Right atrium auricular region (tissue), 2 donors: ENCODE measurements around the gene AACS. TPM values are rescaled to one million over a fixed set of nuclear protein-coding genes. Genes with fewer than 3 reads are reported as not detected.

ENCODE experiments used
- DNase-seq: peaks from one replicate; pipeline ENCODE4 v3.0.0-alpha.2; 2019; ENCODE audit warnings: low spot score
- H3K27ac ChIP-seq, 2 donors: fragments of 200-600 bp; sonication (generic); 1 replicate in 1 of 2; 2 replicates in 1 of 2; pipeline ENCODE4 v1.5.1; 2016 to 2019
- H3K27me3 ChIP-seq, 2 donors: fragments of 200-600 bp; sonication (generic); one replicate each; pipeline versions ENCODE4 v1.5.1 to v1.6.0; 2017 to 2019
- H3K36me3 ChIP-seq: fragments of 200-600 bp; sonication (generic); one replicate; pipeline ENCODE4 v1.5.1; 2016
- H3K4me1 ChIP-seq, 2 donors: fragments of 200-600 bp; sonication (generic); one replicate each; pipeline versions ENCODE4 v1.5.1 to v1.6.0; 2017 to 2019
- H3K4me3 ChIP-seq, 2 donors: fragments of 200-600 bp; sonication (generic); 1 replicate in 1 of 2; 2 replicates in 1 of 2; pipeline ENCODE4 v1.5.1; 2017 to 2019; ENCODE audit warnings: mild to moderate bottlenecking in 1 of 2, moderate library complexity in 1 of 2
- H3K9me3 ChIP-seq, 2 donors: fragments of 200-600 bp; sonication (generic); one replicate each; pipeline ENCODE4 v1.5.1; 2019
- total RNA-seq, 2 donors: library from RNA; depleted of rRNA; stranded (reverse); fragments of >200 nt; gene quantifications; one replicate each; pipeline ENCODE4 v1.1.0, GENCODE V29; 2016
- TF ChIP-seq, protein P1 (sequence below), 2 donors: fragments of 200-600 bp; sonication (generic); IDR thresholded peaks; one replicate each; pipeline ENCODE4 v1.5.1; 2019; ENCODE audit warnings: antibody characterized with exemption in 2 of 2

The AACS gene
- total RNA-seq, 2 donors from 2014 or later = 7.4 to 11.7 TPM

DNA sequence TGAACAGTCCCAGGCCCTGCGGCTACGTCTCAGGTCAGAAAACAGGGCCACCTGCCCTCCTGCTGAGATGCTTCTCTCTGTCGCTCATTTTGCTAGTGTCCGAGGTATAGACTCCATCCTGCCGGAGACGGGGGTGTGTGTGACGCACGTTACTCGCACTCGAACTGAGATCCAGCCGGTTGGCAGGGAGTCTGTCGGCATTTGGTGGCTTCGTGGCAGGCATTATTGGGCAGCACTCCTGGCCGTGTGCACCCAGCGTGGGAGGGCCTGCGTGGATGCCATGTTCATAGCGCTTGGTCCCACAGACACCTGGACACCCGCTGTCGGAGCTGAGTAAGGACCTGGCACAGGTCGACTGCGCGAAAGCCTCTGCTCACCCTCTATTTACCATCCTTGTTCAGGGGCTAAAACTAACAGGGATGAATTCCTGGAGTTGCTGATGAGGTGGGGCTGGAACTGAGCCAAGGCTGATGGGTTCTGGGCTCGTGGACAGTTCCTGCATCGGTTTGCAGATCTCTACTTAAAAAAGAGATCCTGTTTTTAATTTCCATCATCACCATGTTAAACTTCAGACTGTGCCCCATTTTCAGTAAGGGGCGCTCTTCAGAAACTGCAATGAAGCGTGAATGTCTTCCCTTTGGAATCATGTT, 28.6 kb downstream of the AACS start:
- Histone ChIP-seq H3K4me3 (no peak overlapping the region), H3K4me1 (no peaks in the 10 kb centered on the region), H3K27ac (peak overlapping the region in 1 of 2 donors; percentile 23), H3K27me3 (no peaks in the 10 kb centered on the region), H3K36me3 (peaks cover 17% of the 10 kb centered on the region), H3K9me3 (no peaks in the 10 kb centered on the region)
- TF ChIP-seq, protein P1, sequence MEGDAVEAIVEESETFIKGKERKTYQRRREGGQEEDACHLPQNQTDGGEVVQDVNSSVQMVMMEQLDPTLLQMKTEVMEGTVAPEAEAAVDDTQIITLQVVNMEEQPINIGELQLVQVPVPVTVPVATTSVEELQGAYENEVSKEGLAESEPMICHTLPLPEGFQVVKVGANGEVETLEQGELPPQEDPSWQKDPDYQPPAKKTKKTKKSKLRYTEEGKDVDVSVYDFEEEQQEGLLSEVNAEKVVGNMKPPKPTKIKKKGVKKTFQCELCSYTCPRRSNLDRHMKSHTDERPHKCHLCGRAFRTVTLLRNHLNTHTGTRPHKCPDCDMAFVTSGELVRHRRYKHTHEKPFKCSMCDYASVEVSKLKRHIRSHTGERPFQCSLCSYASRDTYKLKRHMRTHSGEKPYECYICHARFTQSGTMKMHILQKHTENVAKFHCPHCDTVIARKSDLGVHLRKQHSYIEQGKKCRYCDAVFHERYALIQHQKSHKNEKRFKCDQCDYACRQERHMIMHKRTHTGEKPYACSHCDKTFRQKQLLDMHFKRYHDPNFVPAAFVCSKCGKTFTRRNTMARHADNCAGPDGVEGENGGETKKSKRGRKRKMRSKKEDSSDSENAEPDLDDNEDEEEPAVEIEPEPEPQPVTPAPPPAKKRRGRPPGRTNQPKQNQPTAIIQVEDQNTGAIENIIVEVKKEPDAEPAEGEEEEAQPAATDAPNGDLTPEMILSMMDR (IDR thresholded peaks at IDR 0.05) = no peak
- no peak for DNase-seq

DNA sequence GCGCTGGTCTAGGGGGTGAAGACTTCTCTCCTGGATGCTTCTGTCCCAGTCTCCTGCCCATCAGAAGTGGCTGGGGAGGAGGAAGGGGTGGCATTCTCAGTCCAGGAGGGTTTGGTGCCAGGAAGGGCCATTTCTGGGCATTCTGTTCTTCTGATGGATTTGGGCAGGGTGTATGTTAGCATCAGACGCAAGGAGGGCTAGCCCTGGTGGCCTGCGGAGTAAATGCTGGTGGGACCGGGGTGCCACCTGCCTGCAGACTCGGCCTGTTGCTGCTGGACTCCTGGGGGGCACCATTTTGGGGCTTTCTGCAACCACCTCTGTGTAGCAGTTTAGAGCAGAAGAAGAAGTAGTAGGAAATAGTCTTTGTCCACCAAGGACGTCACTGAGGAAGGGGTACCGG, 31.7 kb downstream of the AACS start:
- Histone ChIP-seq H3K9me3 (no peaks in the 10 kb centered on the region), H3K27ac (no peak overlapping the region), H3K27me3 (no peaks in the 10 kb centered on the region), H3K36me3 (peaks cover 10% of the 10 kb centered on the region), H3K4me3 (no peak overlapping the region), H3K4me1 (no peaks in the 10 kb centered on the region)
- DNase-seq = no peak
- TF ChIP-seq, protein P1 (IDR thresholded peaks at IDR 0.05) = no peak

DNA sequence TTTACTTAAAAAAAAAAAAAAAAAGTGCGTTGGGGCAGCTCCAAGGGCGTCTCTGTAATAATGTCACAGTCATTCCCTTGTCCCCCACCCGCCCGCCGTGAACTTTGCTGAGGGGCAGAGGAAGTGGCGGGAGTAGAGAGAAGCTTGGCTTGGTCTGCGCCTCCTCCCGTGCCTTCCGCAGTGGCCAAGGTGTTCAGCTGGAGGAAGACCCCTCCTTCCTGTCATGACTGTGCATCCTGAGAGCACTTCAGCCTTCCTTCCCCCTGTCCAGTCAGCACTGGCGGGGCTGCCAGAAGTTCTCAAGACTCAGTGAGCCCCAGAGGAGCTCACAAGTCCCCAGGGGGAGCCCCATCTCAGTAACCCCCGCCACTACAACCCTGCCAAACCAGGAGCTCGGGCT, 32.2 kb downstream of the AACS start:
- DNase-seq = no peak
- Histone ChIP-seq H3K4me1 (no peaks in the 10 kb centered on the region), H3K4me3 (no peak overlapping the region), H3K36me3 (peaks cover 8% of the 10 kb centered on the region), H3K27me3 (no peaks in the 10 kb centered on the region), H3K27ac (no peak overlapping the region), H3K9me3 (no peaks in the 10 kb centered on the region)
- TF ChIP-seq, protein P1 (IDR thresholded peaks at IDR 0.05) = no peak

DNA sequence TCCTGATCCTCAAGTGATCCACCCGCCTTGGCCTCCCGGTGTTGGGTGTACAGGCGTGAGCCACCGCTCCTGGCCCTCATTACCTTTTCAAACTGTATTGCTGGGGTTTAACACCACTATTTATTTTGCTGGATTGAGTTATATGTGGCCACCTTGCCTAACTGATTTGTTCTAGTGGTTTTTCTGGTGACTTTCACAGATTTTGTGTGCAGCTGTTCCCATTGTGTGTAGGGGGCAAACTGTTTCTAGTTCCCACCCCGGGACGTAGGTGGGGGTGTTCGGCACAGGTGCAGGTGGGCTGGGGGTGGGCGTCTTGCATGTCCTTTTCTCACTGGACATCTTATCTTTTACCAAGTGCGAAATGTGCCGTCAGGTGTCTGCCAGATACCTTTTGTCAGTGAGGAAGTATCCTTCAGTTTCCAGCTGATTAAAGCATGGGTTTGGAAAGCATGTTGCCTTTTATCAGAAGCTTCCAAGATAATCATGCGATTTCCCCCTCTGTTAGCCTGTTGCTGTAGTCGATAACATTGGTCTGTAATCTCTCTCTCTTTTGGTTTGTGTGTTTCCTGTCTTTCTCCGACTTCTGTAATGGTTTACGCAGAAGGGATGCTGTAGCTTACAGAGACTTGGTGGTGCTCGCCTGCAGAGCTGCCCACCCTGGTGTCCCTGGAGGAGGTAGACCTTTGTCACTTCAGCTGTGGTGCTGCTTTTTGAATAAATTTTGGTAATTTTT, 33.6 kb downstream of the AACS start:
- TF ChIP-seq, protein P1 (IDR thresholded peaks at IDR 0.05) = no peak
- Histone ChIP-seq H3K4me3 (no peak overlapping the region), H3K27ac (no peak overlapping the region), H3K36me3 (peaks cover 20% of the 10 kb centered on the region), H3K4me1 (no peaks in the 10 kb centered on the region), H3K27me3 (no peaks in the 10 kb centered on the region), H3K9me3 (no peaks in the 10 kb centered on the region)
- no peak for DNase-seq

DNA sequence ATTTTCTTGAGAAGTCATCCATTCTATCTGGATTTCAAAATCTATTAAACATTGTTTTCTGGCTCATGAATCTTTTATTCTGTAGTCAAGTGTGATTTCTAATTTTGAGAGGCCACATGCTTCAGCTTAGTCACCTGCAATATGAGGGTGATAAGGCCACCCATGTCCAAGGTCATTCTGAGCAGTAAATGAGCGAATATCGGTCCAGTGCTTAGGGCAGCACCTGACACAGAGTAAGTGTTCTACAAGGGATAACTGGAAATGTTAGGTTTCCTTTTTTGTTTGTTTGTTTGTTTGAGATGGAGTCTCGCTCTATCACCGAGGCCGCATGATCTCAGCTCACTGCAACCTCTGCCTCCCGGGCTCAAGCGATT, 34.2 kb downstream of the AACS start:
- peaks cover 20% of the 10 kb centered on the region for H3K36me3 ChIP-seq
- no peaks in the 10 kb centered on the region for H3K9me3 ChIP-seq
- no peaks in the 10 kb centered on the region for H3K4me1 ChIP-seq
- no peak overlapping the region for H3K27ac ChIP-seq
- TF ChIP-seq, protein P1 (IDR thresholded peaks at IDR 0.05) = no peak
- DNase-seq = no peak
- H3K27me3 ChIP-seq = no peaks in the 10 kb centered on the region
- H3K4me3 ChIP-seq = no peak overlapping the region
